Measurements from ENCODE around the gene GLDC.

Gene GLDC

GRCh38 chr9:6490863-6491262, 154.7 kb downstream of the GLDC start:
- DNase-seq: no peak

- no peak for DNase-seq
Observed at GRCh38 chr9:6489099-6489498, 156.4 kb downstream of the GLDC start.

- DNase-seq: no peak
Observed at GRCh38 chr9:6488395-6488794, 157.1 kb downstream of the GLDC start.

- DNase-seq: no peak
Observed at GRCh38 chr9:6484210-6484609, 161.3 kb downstream of the GLDC start.
